ENCODE results near the gene CNTNAP2.

GRCh38 chr7:146129296-146129695 lies 12.7 kb downstream of the CNTNAP2 start:
- TF ChIP-seq YY1 (IDR thresholded peaks at IDR 0.05; ENCODE audit: insufficient read depth, insufficient read length) (no peak), ZNF274 (IDR thresholded peaks at IDR 0.05; ENCODE audit: low read depth, low read length) (no peak)
